Activated T-helper 1 cell treated with Interleukin-2 at 50 U/mL for 16 hours (primary cell): ENCODE measurements around the gene UBE2D4.
"Not testable (repeated sequence)": the region's sequence is repeated elsewhere in the genome, so short reads cannot be mapped to it uniquely, and the experiment has no call there.

Source experiments
- DNase-seq: peaks from one replicate; pipeline ENCODE4 v3.0.0-alpha.2; 2020; ENCODE audit warnings: low read depth

Gene UBE2D4

DNA sequence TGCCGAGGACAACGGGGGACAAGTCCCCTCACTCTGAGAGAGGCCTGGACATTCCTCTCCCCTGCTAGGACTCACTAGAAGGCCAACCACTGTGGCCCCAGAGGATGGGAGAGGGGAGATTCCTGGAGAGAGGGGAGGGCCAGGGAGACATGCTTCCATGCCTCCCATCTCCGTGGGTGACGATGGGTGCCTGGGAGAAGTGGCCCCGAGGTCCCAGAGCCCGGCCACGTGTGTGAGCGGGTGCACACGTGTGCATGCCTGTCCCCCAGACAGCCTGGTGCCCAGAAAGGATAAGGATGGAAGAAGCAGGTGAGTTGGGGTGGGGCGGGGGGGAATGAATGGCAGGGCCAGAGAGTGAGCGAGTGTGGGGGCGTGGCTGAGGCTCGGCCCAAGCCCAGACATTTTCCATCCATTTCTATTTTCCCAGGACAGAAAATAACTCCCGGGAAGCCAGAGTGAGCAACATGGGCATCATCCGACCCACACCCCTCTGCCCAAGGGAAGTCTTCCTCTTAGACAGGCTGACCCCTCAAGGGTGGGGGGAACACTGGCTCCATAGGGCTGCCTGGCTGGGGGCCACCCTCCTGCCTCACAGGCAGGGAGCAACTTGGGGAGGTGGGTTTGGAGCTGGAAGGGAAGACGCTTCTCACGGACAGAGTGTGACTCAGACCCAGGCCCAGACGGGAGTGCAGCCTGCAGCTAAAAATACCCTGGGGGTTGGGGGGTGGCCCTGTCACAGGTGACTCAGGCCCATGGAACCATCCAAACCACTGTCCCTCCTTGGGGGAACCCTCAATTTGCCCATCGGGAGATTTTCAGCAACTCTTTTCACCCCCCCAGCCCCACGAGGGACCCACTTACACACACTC is 42.2 kb downstream of the UBE2D4 start:
- DNase-seq: not testable (repeated sequence)

DNA sequence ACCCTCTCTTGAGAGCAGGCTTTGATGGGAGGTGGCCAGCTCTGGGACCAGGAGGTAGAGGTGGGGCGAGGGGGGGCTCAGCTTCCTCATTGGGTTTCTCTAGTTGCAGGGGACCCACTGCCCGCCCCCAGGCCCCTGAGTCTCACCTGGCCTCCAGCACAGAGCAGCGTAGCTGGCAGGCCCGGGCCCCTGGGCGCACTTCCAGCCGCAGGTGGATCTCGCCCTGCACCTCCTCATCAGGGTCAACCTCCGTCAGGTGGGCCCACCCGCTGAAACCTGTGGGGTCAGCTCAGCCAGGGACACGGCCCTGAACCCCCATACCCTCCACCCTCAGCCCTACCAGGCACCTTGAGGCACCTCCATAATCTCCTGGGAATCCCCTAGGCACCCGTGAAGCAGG is 43.4 kb downstream of the UBE2D4 start:
- not testable (repeated sequence) for DNase-seq

GRCh38 chr7:43970698-43971097 is 44.5 kb downstream of the UBE2D4 start:
- DNase-seq: not testable (repeated sequence)

DNA sequence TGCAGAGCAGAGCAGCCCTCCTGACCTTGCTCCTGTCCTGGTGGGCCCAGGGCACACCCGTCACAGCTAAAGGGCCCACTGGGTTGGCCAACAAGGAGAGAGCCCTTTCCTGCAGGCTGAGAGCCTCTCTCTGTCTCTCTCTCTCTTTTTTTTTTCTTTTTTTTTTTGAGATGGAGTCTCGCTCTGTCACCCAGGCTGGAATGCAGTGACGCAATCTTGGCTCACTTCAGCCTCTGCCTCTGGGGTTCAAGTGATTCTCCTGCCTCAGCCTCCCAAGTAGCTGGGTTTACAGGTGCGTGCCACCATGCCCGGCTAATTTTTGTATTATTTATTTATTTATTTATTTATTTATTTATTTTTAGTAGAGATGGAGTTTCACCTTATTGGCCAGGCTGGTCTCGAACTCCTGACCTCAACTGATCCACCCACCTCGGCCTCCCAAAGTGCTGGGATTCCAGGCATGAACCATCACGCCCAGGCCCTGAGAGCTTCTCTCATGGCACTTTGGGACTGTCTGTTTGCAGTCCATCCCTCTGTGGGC is 47.9 kb downstream of the UBE2D4 start:
- DNase-seq: not testable (repeated sequence)

DNA sequence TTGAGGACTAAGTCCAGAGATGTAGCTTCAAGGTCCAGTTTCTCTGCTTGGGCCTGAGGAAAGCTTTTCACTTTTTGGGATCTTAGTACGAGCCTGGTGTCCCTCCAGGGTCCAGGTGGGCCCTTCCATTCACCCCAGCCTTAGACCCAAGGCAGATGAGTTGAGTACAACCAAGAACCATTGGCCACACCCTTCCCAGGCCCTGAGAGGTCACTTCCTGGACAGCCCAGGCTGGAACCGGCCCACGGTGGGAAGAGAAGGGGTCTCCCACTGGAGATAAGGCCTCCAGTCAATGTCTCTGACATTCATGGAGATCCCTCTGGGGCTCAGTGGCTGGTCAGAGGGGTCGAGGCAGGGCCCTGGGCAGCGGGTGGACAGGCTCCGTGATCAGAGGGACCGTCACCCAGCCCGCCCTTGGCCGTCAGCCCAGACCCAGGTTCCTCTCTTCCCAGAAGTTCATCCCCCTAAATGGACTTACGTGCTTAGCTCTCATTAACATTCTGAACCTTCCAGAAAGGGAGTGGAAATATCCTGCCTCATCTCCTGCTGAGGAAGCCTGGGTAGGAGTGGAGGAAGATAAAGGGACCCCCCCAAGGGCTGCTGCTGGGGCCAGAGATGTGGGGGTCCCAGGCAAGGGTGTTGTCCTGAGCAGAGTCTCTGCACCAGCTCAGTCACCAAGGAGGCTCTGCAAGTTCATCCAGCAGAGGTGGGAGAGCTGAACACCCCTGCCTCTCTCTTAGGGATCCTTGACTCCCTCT is 48.7 kb downstream of the UBE2D4 start:
- not testable (repeated sequence) for DNase-seq

DNA sequence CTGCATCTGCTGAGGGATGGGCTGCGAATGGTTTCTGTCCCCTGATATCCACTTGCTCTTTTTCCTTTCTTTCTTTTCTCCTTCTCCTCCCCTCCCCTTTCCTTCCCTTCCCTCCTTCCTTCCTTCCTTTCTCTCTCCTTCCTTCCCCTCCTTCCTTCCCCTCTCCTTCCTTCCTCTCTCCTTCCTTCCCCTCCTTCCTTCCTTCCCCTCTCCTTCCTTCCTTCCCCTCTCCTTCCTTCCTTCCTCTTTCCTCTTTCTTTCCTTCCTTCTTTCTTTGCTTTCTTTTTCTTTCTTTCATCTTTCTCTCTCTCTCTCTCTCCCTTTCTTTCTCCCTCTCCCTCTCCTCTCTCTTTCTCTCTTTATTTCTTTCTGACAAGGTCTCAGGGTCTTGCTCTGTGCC is 51.3 kb downstream of the UBE2D4 start:
- no peak for DNase-seq

DNA sequence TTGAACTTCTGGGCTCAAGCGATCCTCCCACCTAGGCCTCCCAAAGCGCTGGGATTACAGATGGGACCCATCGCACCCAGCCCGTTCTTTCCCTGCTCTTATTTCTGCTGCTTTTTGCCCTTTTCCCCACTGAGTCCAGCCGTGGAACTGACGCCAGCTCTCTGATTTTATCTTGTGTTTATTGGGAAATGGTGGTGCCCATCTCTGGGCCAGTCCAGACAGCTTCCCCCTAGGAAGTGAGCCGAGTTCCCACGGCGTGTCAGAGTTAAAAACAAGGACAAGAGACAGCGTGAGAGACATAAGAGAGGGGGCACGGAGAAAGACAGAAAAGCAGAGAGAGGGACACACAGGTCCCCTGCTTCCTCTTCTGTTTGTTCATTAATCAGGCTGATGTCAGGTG is 51.9 kb downstream of the UBE2D4 start:
- not testable (repeated sequence) for DNase-seq

DNA sequence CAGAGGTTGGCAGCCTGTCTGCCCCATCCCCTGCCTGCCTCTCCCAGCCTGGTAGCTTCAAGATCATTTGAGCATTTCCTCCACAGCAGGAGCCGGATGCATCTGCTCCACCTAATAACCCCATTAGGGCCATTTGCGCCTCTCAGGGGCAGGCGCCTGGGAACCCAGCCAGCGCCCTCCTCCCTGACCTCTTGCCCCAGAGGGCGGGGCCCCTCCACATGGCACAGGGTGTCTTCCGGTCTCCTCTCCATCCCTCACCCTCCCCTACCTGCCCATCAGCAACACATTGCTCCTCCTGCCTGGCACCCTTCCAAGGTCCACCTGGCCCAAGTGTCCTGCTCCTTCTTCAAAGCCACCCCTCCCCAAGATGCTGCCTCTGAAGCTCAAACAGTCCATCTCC is 56.6 kb downstream of the UBE2D4 start:
- not testable (repeated sequence) for DNase-seq

- not testable (repeated sequence) for DNase-seq
These were observed 57.5 kb downstream of the UBE2D4 start for GRCh38 chr7:43983736-43984135.

GRCh38 chr7:43985904-43986864 is 59.9 kb downstream of the UBE2D4 start:
- DNase-seq: peak; percentile 70

DNA sequence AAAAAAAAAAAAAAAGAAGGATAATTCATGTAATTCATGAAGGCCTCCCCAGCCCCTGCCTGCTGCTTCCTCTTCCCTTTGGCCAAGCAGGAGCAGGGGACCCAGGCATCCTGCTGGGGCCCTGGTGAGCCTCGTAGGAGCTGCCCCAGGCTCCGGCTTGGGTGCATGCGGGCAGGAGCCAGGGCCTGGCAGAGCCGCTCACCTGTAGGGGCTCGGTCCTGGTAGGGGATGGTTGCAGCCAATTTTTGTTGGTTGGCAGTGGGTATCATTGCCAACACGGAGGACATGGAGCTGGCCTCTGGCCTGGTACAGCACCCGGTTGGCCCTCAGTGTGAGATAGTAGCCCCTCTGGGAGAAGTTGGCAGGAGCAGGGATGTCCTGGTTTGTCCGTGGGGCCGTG is 61.2 kb downstream of the UBE2D4 start:
- not testable (repeated sequence) for DNase-seq

DNA sequence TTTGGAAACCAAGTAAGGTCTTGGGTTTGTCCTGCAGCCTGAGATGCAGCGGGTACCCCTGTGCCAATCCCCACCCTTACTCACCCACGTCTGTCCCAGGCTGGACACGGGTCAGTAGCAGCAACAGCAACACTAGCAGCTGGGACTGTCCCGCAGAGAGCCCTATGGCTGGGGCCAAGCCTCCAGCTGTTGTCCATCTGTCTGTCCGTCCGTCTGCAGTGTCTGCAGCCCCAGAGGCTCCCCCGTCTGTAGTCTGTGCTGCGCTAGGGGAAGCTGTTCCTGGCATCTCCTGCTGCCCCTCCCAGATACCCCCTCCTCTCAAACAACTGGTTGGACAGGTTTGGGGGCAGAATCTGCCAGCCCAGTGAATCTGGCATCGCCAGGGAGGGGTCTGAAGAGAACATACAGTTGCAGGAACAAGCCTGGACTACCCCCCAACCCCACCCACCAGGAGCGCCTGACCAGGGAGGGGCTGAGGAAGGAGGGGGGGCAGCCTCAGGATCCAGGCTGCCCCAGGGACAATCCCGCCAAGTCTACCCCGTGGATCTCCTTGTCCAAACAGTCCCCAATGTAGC is 63.9 kb downstream of the UBE2D4 start:
- DNase-seq: not testable (repeated sequence)

- DNase-seq: not testable (repeated sequence)
These were observed 64.6 kb downstream of the UBE2D4 start for GRCh38 chr7:43990829-43991228.

DNA sequence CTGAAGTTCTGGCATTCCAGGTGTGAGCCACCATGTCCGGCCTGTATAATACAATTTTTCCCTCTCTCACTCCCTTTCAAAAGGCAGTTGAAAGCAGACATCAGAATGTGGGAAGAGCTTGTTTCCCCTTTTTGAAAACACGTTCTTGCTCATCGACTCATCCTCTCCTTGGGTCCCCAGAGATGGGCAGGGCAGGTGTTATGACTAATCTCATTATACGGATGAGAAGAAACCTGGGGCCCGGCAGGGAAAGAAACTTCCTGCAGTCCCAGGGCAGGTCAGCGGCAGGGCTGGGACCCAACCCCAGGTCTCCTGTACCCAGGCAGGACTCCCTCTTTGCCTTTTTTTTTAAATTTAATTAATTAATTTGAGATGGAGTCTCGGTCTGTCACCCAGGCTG is 66.7 kb downstream of the UBE2D4 start:
- not testable (repeated sequence) for DNase-seq

- DNase-seq: not testable (repeated sequence)
These were observed 68.4 kb downstream of the UBE2D4 start for GRCh38 chr7:43994681-43995080.

- not testable (repeated sequence) for DNase-seq
These were observed 71.3 kb downstream of the UBE2D4 start, which contains the start of gene SPDYE1 for GRCh38 chr7:43997532-43997931. SPDYE1 (plus strand) TSS chr7:43997897; CDS start chr7:43999950, 2,053 bp downstream.
